H9 (cell line): Measurements from ENCODE around the gene PRSS22. TPM values are rescaled to one million over a fixed set of nuclear protein-coding genes. Genes with fewer than 3 reads are reported as not detected.
A peak's percentile ranks its signal among the peaks of the same experiment; 100 is the strongest.

Experiments
- DNase-seq: peaks from one replicate; pipeline ENCODE4 v3.0.0-alpha.2; 2017
- H2AFZ ChIP-seq: one replicate; pipeline ENCODE4 v1.6.1; 2013; ENCODE audit warnings: mild to moderate bottlenecking, low read length, control low read depth, moderate library complexity
- H2AK5ac ChIP-seq: 2 replicates; pipeline ENCODE4 v1.6.1; 2013; ENCODE audit warnings: low read length, control low read depth, mixed read lengths; ENCODE audit not compliant: insufficient read length
- H2BK120ac ChIP-seq: one replicate; pipeline ENCODE4 v1.6.1; 2013; ENCODE audit warnings: low read depth, mild to moderate bottlenecking, low read length, control low read depth, inconsistent platforms; ENCODE audit not compliant: poor library complexity, severe bottlenecking
- H2BK12ac ChIP-seq: 2 replicates; pipeline ENCODE4 v1.6.1; 2013; ENCODE audit warnings: low read length, control low read depth, mixed read lengths, low read depth; ENCODE audit not compliant: insufficient read length
- H2BK15ac ChIP-seq: 2 replicates; pipeline ENCODE4 v1.6.1; 2013; ENCODE audit warnings: low read depth, low read length, control low read depth
- H2BK20ac ChIP-seq: one replicate; pipeline ENCODE4 v1.6.1; 2013; ENCODE audit warnings: low read depth, mild to moderate bottlenecking, low read length, control low read depth, inconsistent platforms; ENCODE audit not compliant: poor library complexity, severe bottlenecking
- H2BK5ac ChIP-seq: 2 replicates; pipeline ENCODE4 v1.6.1; 2013; ENCODE audit warnings: low read length, control low read depth, mixed read lengths; ENCODE audit not compliant: insufficient read length
- H3K14ac ChIP-seq: 2 replicates; pipeline ENCODE4 v1.6.1; 2013; ENCODE audit warnings: low read length, control low read depth; ENCODE audit not compliant: insufficient read depth
- H3K18ac ChIP-seq: 2 replicates; pipeline ENCODE4 v1.6.1; 2013; ENCODE audit warnings: low read depth, mild to moderate bottlenecking, mixed read lengths, low read length, control low read depth; ENCODE audit not compliant: insufficient read length
- H3K23ac ChIP-seq: 2 replicates; pipeline ENCODE4 v1.6.1; 2013; ENCODE audit warnings: low read length, control low read depth, mixed read lengths, low read depth; ENCODE audit not compliant: insufficient read length
- H3K23me2 ChIP-seq: 2 replicates; pipeline ENCODE4 v1.6.1; 2013; ENCODE audit warnings: low read depth, mild to moderate bottlenecking, mixed read lengths, low read length, control low read depth; ENCODE audit not compliant: insufficient read length, poor library complexity, severe bottlenecking
- H3K27ac ChIP-seq: 2 replicates; pipeline ENCODE4 v1.5.1; 2013; ENCODE audit warnings: low read length, control low read depth, mixed read lengths, low read depth; ENCODE audit not compliant: insufficient read length
- H3K27me3 ChIP-seq: 2 replicates; pipeline ENCODE4 v1.6.1; 2013; ENCODE audit warnings: low read length, control low read depth, inconsistent platforms; ENCODE audit not compliant: insufficient read depth
- H3K4ac ChIP-seq: 2 replicates; pipeline ENCODE4 v1.6.1; 2013; ENCODE audit warnings: low read depth, mild to moderate bottlenecking, control low read depth, inconsistent platforms, low read length, moderate library complexity
- H3K4me1 ChIP-seq: 2 replicates; pipeline ENCODE4 v1.6.1; 2013; ENCODE audit warnings: low read length, control low read depth, inconsistent platforms; ENCODE audit not compliant: insufficient read depth
- H3K4me2 ChIP-seq: 2 replicates; pipeline ENCODE4 v1.6.1; 2013; ENCODE audit warnings: low read length, control low read depth, mixed read lengths; ENCODE audit not compliant: insufficient read length, insufficient read depth
- H3K56ac ChIP-seq: 2 replicates; pipeline ENCODE4 v1.6.1; 2013; ENCODE audit warnings: low read depth, mild to moderate bottlenecking, mixed read lengths, low read length, control low read depth; ENCODE audit not compliant: insufficient read length
- H3K79me1 ChIP-seq: 2 replicates; pipeline ENCODE4 v1.6.1; 2013; ENCODE audit warnings: low read depth, mild to moderate bottlenecking, moderate library complexity, low read length, control low read depth, inconsistent platforms; ENCODE audit not compliant: insufficient read depth, poor library complexity, severe bottlenecking
- H3K79me2 ChIP-seq: 2 replicates; pipeline ENCODE4 v1.6.1; 2013; ENCODE audit warnings: low read length, control low read depth, inconsistent platforms; ENCODE audit not compliant: insufficient read depth
- H3K9ac ChIP-seq: 2 replicates; pipeline ENCODE4 v1.6.1; 2013; ENCODE audit warnings: low read length, control low read depth, mixed read lengths; ENCODE audit not compliant: insufficient read length; ENCODE audit errors: extremely low read depth
- H3K9me3 ChIP-seq: one replicate; pipeline ENCODE4 v1.6.1; 2013; ENCODE audit warnings: low read depth, low read length, inconsistent platforms; ENCODE audit not compliant: control insufficient read depth
- H3T11ph ChIP-seq: one replicate; pipeline ENCODE4 v1.6.1; 2013; ENCODE audit warnings: mild to moderate bottlenecking, low read length, control low read depth, inconsistent platforms
- H4K20me1 ChIP-seq: one replicate; pipeline ENCODE4 v1.6.1; 2013; ENCODE audit not compliant: control insufficient read depth, insufficient read length, insufficient read depth
- H4K5ac ChIP-seq: 2 replicates; pipeline ENCODE4 v1.6.1; 2013; ENCODE audit warnings: low read depth, mild to moderate bottlenecking, mixed read lengths, low read length, control low read depth; ENCODE audit not compliant: insufficient read length
- H4K8ac ChIP-seq: replicated peaks from 2 replicates; pipeline ENCODE4 v1.6.1; 2013; ENCODE audit warnings: low read length, control low read depth, mixed read lengths, low read depth; ENCODE audit not compliant: insufficient read length
- H4K91ac ChIP-seq: 2 replicates; pipeline ENCODE4 v1.6.1; 2013; ENCODE audit warnings: low read depth, mild to moderate bottlenecking, moderate library complexity, mixed read lengths, low read length, control low read depth; ENCODE audit not compliant: insufficient read length
- H3K27ac Mint-ChIP-seq, 3 experiments: 2 replicates in 2 of 3; 3 replicates in 1 of 3; pipeline ENCODE4 v1.8.0; 2020 to 2021; ENCODE audit warnings: mixed read lengths in 3 of 3, mild to moderate bottlenecking in 1 of 3, moderate library complexity in 1 of 3
- H3K27me3 Mint-ChIP-seq: 2 replicates; pipeline ENCODE4 v1.8.0; 2021; ENCODE audit warnings: low read depth, mild to moderate bottlenecking, moderate library complexity, mixed read lengths
- H3K36me3 Mint-ChIP-seq, 3 experiments: 2 replicates in 2 of 3; 3 replicates in 1 of 3; pipeline ENCODE4 v1.8.0; 2020 to 2021; ENCODE audit warnings: low read depth in 3 of 3, mixed read lengths in 3 of 3; ENCODE audit not compliant: insufficient read depth in 1 of 3
- H3K4me1 Mint-ChIP-seq, 2 experiments: 2 replicates each; pipeline ENCODE4 v1.8.0; 2020; ENCODE audit warnings: mixed read lengths in 2 of 2
- H3K4me3 Mint-ChIP-seq, 2 experiments: 2 replicates in 1 of 2; 3 replicates in 1 of 2; pipeline ENCODE4 v1.8.0; 2020 to 2021; ENCODE audit warnings: mild to moderate bottlenecking in 2 of 2, mixed read lengths in 2 of 2, moderate library complexity in 1 of 2
- H3K9me3 Mint-ChIP-seq, 2 experiments: 2 replicates in 1 of 2; 3 replicates in 1 of 2; pipeline ENCODE4 v1.8.0; 2020; ENCODE audit warnings: mild to moderate bottlenecking in 2 of 2, mixed read lengths in 2 of 2, moderate library complexity in 1 of 2
- WGBS: extraction: QIAGEN DNeasy Blood & Tissue Kit; methylation state at CpG from one replicate; pipeline ENCODE4 v1.1.7; 2013; ENCODE audit warnings: missing lambda C conversion rate, low lambda C conversion rate, mixed read lengths; ENCODE audit not compliant: insufficient read length; ENCODE audit errors: extremely low coverage; 5-methylcytosine and 5-hydroxymethylcytosine counted together
- total RNA-seq: library from RNA; stranded (reverse); gene quantifications from 2 replicates; pipeline ENCODE4 v1.2.1, GENCODE V29; 2021
- TF ChIP-seq, protein P1 (sequence below): fragments of 200-600 bp; sonication (generic); conservative IDR thresholded peaks from 3 replicates; pipeline ENCODE4 v1.8.0; 2021; ENCODE audit warnings: antibody characterized with exemption, mild to moderate bottlenecking

The PRSS22 gene
- total RNA-seq, 1 experiment from 2014 or later: 1.9 TPM

DNA sequence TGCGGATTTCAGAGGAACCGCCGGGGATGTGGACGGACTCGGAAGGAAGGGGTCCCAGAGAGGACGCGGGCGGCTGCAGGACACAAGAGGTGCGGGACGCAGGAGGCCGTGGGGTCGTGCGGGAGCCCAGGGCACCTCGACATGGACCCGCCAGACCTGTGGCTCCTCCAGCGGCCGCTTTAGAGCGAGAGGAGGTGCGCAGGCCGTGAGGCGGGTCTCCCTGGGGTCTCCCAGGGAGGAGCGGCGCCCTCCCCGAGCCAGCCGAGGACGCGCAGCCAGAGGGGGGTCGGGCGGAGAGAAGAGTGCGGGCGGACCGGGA lies 46.9 kb upstream of the PRSS22 start:
- Histone ChIP-seq H3K4me1 (no peaks in the 10 kb centered on the region), H2AK5ac (no peak overlapping the region), H2BK5ac (no peak overlapping the region), H3K14ac (peak overlapping the region; percentile 84), H2BK12ac (no peak overlapping the region), H2BK20ac (no peak overlapping the region), H3K23me2 (peaks cover 7% of the 10 kb centered on the region), H2BK15ac (no peak overlapping the region), H3K27me3 (no peaks in the 10 kb centered on the region), H3K79me1 (no peaks in the 10 kb centered on the region), H3K9ac (peak overlapping the region; percentile 90), H3K23ac (no peak overlapping the region), H3K9me3 (no peaks in the 10 kb centered on the region), H2AFZ (no peak overlapping the region), H3K79me2 (no peaks in the 10 kb centered on the region), H2BK120ac (no peak overlapping the region), H3K27ac (no peak overlapping the region), H3K4me2 (peak overlapping the region; percentile 94), H3K56ac (no peak overlapping the region), H3T11ph (no peak overlapping the region), H4K91ac (no peak overlapping the region), H3K4ac (no peak overlapping the region; the same call in 1 of the 2 replicates), H4K20me1 (no peaks in the 10 kb centered on the region), H3K18ac (peak overlapping the region; percentile 86), H4K8ac (no peak overlapping the region), H4K5ac (no peak overlapping the region)
- Mint-ChIP-seq H3K4me1 (peaks cover 10 to 13% of the 10 kb centered on the region in 2 experiments), H3K4me3 (peak overlapping the region; percentile 89 to 91), H3K27ac (peak overlapping the region; percentile 82 to 96 (median 95); a peak in 5 of 7 replicates), H3K36me3 (peaks cover 0 to 2% (median 0%) of the 10 kb centered on the region in 3 experiments; a peak in 1 of 7 replicates), H3K27me3 (peaks cover 6% of the 10 kb centered on the region), H3K9me3 (peaks cover 9 to 14% of the 10 kb centered on the region in 2 experiments)
- TF ChIP-seq, protein P1, sequence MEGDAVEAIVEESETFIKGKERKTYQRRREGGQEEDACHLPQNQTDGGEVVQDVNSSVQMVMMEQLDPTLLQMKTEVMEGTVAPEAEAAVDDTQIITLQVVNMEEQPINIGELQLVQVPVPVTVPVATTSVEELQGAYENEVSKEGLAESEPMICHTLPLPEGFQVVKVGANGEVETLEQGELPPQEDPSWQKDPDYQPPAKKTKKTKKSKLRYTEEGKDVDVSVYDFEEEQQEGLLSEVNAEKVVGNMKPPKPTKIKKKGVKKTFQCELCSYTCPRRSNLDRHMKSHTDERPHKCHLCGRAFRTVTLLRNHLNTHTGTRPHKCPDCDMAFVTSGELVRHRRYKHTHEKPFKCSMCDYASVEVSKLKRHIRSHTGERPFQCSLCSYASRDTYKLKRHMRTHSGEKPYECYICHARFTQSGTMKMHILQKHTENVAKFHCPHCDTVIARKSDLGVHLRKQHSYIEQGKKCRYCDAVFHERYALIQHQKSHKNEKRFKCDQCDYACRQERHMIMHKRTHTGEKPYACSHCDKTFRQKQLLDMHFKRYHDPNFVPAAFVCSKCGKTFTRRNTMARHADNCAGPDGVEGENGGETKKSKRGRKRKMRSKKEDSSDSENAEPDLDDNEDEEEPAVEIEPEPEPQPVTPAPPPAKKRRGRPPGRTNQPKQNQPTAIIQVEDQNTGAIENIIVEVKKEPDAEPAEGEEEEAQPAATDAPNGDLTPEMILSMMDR: no peak
- DNase-seq: no peak
- no CpG with 5 or more reads among the region's 32 CpGs for WGBS
